ENCODE data around the gene C10orf105. TPM values are rescaled to one million over a fixed set of nuclear protein-coding genes. Genes with fewer than 3 reads are reported as not detected.

Gene C10orf105
- total RNA-seq, 1 experiment from 2014 or later = not detected

- BruUV-seq (replicated peaks) = no TSS peak
- Histone ChIP-seq H3K27me3 (ENCODE audit: low read length) (no peaks in the 10 kb centered on the region), H3K9me3 (ENCODE audit: low read length) (no peaks in the 10 kb centered on the region), H3K36me3 (ENCODE audit: low read depth, low read length) (no peaks in the 10 kb centered on the region; the same call in 1 of the 2 replicates), H3K79me2 (ENCODE audit: low read length) (no peaks in the 10 kb centered on the region), H2AFZ (ENCODE audit: low read length) (no peak overlapping the region), H3K4me1 (ENCODE audit: insufficient read depth, low read length) (no peaks in the 10 kb centered on the region), H3K9me2 (replicated peaks; ENCODE audit: low read length) (no peaks in the 10 kb centered on the region), H3F3A (ENCODE audit: low read length, unreplicated experiment) (no peaks in the 10 kb centered on the region), H3K4me3 (ENCODE audit: low read length) (no peak overlapping the region), H4K20me1 (ENCODE audit: low read length) (no peaks in the 10 kb centered on the region), H3K9ac (ENCODE audit: low read length) (no peak overlapping the region), H3K27ac (ENCODE audit: low read length) (no peak overlapping the region), H3K4me2 (ENCODE audit: low read length) (no peak overlapping the region)
- ChIA-PET POLR2A (ENCODE audit: unreplicated experiment) (no interaction called here), CTCF (interaction anchor here (0.5 kb wide), 2 partner anchors 87 to 399 kb away, joined by 3 to 4 read pairs; no protein-coding TSS in a partner anchor)
- no peak for ATAC-seq
- DNase-seq = no peak
- intact Hi-C loops (cut with micrococcal nuclease) = no loop called here
- TF ChIP-seq EZH2phosphoT487 (IDR thresholded peaks at IDR 0.05; ENCODE audit: borderline replicate concordance, low read length) (no peak), EZH2 (IDR thresholded peaks at IDR 0.05; ENCODE audit: low read length, unreplicated experiment) (no peak)
- TF ChIP-seq, protein P1, sequence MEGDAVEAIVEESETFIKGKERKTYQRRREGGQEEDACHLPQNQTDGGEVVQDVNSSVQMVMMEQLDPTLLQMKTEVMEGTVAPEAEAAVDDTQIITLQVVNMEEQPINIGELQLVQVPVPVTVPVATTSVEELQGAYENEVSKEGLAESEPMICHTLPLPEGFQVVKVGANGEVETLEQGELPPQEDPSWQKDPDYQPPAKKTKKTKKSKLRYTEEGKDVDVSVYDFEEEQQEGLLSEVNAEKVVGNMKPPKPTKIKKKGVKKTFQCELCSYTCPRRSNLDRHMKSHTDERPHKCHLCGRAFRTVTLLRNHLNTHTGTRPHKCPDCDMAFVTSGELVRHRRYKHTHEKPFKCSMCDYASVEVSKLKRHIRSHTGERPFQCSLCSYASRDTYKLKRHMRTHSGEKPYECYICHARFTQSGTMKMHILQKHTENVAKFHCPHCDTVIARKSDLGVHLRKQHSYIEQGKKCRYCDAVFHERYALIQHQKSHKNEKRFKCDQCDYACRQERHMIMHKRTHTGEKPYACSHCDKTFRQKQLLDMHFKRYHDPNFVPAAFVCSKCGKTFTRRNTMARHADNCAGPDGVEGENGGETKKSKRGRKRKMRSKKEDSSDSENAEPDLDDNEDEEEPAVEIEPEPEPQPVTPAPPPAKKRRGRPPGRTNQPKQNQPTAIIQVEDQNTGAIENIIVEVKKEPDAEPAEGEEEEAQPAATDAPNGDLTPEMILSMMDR (conservative IDR thresholded peaks at IDR 0.05; ENCODE audit: low read depth, low read length) = no peak
Observed at GRCh38 chr10:71711052-71711623, 8.4 kb downstream of the C10orf105 start.

DNA sequence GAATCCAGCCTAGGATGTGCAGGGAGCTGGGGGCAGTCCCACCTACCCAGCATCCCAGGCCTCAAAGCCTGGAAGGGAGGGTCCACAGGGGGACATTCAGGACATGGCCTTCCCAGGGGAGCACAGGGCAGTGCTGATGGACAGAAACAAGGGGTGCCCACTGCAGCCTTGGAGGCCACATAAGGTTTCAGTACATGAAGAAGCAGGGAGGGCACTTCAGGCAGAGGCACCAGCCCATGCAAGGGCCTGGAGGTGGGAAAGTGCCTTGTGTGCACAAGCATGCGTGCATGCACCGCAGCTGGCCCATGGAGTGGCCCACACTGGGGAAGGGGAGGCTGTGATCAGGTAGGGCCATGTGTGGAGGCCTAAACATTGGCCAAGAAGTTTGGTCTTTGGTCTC is 9.1 kb downstream of the C10orf105 start:
- Histone ChIP-seq H3K4me2 (ENCODE audit: low read length) (no peak overlapping the region), H3K36me3 (ENCODE audit: low read depth, low read length) (no peaks in the 10 kb centered on the region; the same call in 1 of the 2 replicates), H3F3A (ENCODE audit: low read length, unreplicated experiment) (no peaks in the 10 kb centered on the region), H3K4me1 (ENCODE audit: insufficient read depth, low read length) (no peaks in the 10 kb centered on the region), H4K20me1 (ENCODE audit: low read length) (no peaks in the 10 kb centered on the region), H3K79me2 (ENCODE audit: low read length) (no peaks in the 10 kb centered on the region), H3K9me3 (ENCODE audit: low read length) (no peaks in the 10 kb centered on the region), H3K9me2 (replicated peaks; ENCODE audit: low read length) (no peaks in the 10 kb centered on the region), H2AFZ (ENCODE audit: low read length) (no peak overlapping the region), H3K4me3 (ENCODE audit: low read length) (no peak overlapping the region), H3K27ac (ENCODE audit: low read length) (no peak overlapping the region), H3K27me3 (ENCODE audit: low read length) (no peaks in the 10 kb centered on the region), H3K9ac (ENCODE audit: low read length) (no peak overlapping the region)
- BruUV-seq (replicated peaks) = no TSS peak
- intact Hi-C loops (cut with micrococcal nuclease) = no loop called here
- ChIA-PET CTCF (no interaction called here), POLR2A (ENCODE audit: unreplicated experiment) (no interaction called here)
- no peak for TF ChIP-seq EZH2phosphoT487 (IDR thresholded peaks at IDR 0.05; ENCODE audit: borderline replicate concordance, low read length)
- TF ChIP-seq, protein P1 (conservative IDR thresholded peaks at IDR 0.05; ENCODE audit: low read depth, low read length) = no peak
- no peak for TF ChIP-seq EZH2 (IDR thresholded peaks at IDR 0.05; ENCODE audit: low read length, unreplicated experiment)
- no peak for ATAC-seq
- DNase-seq = no peak

Data from PC-3 (cell line).